HK-2 (cell line): ENCODE data around the gene ECHS1.

Experiments used
- DNase-seq: peaks from one replicate; pipeline ENCODE4 v3.0.0-alpha.2; 2018; ENCODE audit not compliant: unreplicated experiment

The ECHS1 gene

GRCh38 chr10:133341983-133342382 is 31.2 kb downstream of the ECHS1 start:
- DNase-seq, result no peak

GRCh38 chr10:133339708-133340380 is 33.3 kb downstream of the ECHS1 start:
- no peak for DNase-seq

DNA sequence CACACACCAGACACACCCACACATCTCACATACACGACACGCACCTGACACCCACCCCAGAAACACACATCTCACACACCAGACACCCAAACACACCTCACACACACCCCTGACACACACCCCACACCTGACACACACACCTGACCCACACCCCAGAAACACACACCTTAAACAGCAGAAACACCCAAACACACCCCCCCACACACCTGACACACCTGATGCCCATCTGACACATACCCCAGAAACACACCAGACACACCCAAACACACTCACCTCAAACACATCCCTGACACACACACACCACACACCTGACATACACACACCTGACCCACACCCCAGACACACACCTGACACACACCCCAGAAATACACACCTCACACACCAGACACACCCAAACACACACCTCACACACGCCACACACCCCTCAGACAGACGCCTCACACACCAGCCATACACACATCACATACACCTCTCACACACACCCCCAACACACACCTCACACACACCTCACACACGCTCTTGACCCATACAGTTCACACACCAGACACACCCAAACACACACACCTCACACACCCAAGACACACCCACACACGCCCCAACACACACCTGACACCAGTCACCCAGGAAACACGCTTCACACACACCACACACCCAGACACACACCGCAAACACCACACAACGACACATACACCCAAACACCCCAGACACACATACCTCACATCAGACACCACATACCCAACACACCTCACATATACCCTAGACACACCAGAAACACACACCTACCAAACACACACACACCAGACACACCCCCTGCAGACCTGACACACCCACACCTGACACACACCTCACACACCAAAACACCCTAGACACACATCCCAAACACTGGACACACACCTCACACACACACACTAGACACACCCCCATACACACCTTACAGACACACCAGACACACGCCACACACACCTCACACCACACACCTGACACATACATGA is 34.8 kb downstream of the ECHS1 start:
- DNase-seq, result no peak

DNA sequence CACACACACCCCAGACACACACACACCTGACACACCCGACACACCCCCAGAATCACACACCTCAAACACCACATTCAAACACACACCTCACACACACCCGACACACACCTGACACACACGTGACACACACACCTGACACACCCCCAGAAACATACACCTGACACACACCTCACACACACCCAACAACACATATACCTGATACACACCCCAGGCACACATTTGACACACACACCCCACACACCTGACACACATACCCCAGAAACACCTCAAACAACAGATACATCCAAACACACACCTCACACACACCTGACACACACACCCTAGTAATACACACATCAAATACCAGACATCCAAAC is 35.8 kb downstream of the ECHS1 start:
- no peak for DNase-seq

GRCh38 chr10:133336577-133337369 is 36.4 kb downstream of the ECHS1 start, which contains the start of gene CALY:
Gene CALY (minus strand): TSS chr10:133336896. CDS start chr10:133328989, 7,907 bp downstream.
- DNase-seq, result no peak

DNA sequence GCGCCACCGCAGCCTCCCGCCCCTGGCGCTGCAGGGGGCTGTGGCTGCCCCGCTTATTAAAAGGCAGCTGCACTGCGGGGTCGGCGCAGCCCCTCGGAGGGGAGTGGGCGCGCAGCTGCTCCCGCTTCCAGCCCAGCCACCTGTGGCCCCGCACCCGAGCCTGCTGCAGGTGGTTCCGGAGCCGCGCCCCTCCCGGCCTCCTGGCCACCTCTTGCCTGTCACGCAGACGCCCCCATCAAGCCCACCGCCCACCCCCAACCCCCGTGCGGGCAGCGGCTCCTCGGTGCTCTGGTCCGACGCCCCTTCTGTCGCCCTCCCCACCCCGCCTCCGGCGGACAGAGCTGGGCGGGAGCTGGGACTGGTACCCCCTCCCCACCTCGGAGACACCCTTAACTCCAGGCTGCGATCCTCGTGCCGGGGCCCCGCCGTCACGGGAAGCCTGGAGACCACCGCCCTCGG is 37.0 kb downstream of the ECHS1 start:
- DNase-seq, result no peak

DNA sequence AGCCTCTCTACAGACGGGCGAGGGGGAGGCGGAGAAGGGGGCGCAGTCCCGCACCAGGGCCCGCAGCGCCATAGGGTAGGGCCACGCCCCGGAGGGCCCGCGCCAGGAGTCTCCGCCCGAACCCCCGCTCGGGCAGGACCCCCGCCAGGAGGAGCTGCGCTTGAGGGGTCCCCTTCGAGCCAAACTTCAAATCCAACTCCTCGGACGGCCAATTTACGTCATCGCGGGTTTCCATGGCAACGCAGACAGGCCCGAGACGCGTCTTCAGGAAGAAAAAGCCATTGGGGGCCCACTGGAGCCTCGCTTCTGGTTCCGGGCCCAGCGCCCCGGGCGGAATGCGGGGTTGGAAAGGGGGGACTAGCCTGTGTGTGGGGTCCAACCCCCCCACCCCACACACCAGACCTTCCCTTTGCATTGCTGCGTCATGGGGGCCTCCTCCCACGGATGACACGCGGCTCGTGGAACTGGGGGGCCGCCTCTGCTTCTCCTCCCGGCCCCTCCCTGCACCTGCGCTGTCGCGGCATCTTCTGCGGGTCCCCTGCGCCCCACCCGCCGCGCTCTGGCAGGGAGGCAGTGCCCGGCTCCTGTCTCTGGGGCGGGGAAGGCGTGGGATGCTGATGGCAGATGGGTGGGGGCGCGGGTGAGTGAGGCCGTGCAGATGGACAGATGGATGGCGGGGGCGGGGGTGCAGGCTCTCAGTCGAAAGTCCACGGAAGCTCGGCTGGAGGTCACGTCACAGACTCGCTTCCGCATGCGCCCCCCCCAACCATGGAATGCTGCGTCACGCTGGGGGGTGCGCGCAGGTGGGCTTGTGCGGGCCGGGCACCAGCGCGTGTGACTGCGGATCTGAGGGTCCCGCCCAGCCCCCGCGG is 37.7 kb downstream of the ECHS1 start:
- DNase-seq, result no peak

DNA sequence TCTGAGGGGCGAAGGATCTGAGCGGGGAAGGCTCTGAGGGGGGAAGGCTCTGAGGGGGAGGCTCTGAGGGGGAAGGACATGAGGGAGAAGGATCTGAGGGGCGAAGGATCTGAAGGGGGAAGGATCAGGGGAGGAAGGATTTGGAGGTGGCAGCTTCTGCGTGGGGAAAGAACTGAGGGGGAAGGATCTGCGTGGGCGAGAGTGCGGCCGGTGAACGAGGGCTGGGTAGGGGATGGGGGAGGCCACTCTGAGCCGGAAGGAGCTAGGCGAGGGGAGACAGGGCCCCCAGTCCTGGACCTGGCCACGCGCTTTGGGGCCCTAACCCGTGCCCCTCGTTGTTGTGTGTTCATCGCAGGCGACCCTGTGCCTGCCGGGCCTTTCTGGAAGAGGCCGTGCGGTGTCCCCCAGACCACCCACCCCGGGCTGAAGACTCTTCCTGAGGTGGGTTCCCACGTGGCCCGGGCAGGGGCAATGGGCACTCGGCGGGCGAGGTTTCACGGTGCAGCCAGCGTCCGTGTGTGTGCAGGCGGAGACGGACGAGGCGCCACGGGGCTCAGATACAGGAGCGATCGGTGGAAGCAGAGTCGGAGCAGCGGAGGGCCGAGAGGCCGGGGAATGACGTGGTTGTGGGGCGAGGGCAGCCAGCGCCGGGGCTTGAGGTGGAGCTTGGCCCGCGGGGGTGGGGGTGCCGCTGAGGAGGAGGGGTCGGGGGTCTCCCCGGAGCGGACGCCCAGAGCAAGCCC is 38.5 kb downstream of the ECHS1 start:
- DNase-seq, result no peak

GRCh38 chr10:133332936-133333699 is 40.0 kb downstream of the ECHS1 start:
- DNase-seq, result no peak

DNA sequence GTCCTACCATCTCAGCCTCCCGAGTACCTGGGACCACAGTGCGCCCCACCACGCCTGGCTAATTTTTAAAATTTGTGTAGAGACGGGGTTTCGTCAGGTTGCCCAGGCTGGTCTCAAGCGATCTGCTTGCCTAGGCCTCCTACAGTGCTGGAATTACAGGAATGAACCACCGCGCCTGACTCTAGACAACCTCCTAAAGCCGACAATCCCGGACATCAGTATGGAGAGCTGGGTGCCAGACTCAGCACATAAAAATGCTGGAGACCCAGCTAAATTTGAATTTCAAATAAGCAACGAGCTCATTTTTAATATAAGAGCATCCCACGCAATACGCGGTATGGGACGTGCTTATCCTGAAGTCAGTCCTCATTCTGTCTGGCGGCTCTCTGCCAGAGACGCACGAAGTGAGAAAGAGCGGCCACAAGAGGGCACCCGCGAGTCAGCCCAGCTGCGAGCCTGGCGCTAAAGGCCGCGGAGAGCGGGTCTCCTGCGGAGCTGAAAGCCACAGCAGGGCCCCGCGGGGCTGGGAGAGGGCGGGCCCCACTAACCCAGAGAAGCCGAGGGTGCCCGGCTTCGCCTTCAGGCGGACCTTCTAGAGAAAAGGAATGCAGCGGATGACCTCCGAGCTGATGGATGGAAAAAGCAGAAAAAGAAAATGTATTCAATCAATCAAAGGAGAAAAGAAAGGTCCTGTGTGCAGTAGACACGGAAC is 43.5 kb downstream of the ECHS1 start:
- peak; percentile 91 for DNase-seq

GRCh38 chr10:133328358-133329343 is 44.5 kb downstream of the ECHS1 start:
- no peak for DNase-seq

DNA sequence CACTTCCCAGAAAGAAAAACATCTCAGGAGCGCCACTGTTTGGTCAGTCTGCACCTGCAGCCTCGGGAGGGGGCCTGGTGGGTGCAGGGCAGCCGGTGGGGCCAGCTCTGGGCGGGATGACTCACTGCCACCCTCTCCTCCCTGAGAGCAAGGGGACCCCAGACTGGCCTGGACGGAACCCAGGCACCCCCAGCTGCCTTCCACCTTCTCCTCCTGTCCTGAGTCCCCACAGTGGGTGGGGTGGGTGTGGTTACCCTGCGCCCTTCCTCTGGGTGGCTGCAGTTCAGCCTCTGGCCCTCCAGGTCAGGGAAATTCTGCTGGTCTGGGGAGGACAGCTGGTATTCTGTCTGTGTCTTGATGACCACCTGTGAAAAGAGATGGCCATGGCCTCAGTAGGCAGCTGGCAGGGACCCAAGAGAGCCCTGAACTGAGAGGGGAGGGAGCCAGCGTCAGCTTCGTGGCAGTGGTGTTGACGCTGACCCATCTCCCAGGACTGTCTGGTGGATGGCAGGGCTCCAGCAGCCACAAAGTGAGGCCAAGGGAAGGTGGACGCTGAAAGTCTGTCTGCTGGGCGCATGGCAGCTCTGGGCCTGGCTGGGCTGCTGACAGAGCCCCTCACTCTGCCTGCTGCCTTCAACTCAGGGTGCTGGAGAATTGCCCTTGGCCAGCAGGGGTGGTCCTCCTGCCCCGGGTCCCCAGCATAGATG is 45.4 kb downstream of the ECHS1 start:
- peak; percentile 59 for DNase-seq

GRCh38 chr10:133326745-133327650 is 46.2 kb downstream of the ECHS1 start:
- no peak for DNase-seq

- no peak for DNase-seq
Observed at GRCh38 chr10:133326223-133326551, 47.0 kb downstream of the ECHS1 start.

DNA sequence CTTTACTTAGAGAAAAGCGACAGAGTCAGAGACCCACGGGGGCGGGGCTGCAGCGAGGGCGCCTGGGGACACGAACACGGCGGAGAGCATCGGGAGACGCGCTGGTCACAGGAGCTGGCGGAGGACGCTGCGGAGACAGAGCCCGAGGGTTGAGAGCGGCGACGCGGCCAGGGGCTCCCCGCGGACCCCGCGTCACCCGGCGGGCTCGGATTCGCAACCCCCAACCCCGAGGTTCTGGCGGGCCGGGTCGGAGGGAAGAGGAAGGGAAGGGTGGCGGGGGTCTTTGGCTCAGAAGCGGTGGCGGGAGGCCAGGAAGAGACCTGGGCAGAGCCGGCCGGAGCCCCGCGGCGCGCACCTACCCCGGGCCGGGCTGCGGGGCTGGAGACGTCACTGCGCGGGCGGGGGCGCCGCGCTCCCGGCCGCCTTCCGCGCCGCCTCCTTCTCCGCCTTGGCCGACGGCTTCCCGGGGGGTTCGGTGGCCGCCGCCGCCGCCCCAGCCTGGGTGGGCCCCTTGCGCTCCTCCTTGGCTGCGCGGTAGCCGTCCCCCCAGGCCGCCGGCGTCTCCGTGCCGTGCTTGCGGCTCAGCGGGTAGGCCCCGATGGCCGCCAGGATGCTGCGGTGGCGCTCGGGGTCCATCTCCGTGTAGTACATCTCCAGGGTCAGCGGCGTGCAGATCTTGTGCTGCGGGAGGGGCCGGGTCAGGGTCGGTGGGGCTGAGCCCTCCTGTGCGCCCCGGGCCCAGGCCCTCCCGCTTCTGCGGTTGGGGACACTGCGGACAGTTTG is 47.5 kb downstream of the ECHS1 start:
- no peak for DNase-seq
